LNCAP (cell line): ENCODE data around the gene POGLUT2.

Experiments
- CTCF ChIP-seq: fragments of 450-650 bp; IDR thresholded peaks from 2 replicates; pipeline ENCODE4 v1.5.1; 2017; ENCODE audit warnings: mild to moderate bottlenecking

The POGLUT2 gene

DNA sequence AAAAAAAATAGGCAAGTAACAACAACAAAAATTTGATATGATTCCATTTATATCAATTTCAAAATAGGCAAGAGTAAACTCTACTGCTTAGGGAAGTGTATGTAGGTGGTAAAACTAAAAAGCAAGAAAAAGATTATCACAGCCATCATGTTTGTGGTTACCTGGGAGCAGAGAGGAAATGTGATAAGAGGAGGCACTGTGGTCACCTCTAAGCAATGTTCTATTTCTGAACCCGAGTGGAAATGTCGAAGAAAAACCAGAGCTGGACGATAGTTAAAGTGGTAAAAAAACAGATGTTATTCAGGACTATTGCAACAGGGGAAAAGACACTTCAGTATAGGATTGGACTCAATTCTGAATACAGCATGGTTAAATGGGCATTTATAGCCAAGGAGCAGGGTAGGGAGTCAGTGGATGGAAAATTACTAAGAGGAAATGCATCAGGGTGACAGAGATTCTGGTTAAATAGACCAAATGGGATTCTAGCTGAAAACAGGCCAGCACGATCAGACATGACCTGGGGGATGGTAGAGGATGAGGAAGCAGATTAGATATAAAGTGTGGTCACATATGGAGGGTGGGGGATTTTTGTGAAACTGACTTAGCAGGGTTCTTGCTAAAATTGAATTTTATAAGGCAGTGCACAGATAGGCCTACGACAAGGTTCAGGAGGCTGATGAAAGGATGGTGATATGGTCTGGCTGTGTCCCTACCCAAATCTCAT, 19.2 kb downstream of the POGLUT2 start:
- no peak for TF ChIP-seq CTCF

DNA sequence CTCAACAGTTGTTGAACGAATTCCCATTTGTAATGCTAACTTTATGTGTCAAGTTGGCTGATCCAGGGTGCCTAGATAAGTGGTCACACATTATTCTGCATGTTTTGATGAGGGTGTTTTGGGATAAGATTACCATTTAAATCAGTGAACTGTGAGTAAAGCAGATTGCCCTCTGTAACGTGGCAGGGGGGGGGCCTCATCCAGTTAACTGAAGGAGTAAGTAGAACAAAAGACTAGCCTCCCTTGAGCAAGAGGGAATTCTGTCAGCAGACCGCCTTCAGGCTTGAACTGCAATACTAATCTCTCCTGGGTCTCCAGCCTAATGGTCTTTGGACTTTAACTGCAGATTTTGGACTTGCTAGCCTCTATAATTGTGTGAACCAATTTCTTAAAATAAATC, 21.0 kb downstream of the POGLUT2 start:
- no peak for TF ChIP-seq CTCF

DNA sequence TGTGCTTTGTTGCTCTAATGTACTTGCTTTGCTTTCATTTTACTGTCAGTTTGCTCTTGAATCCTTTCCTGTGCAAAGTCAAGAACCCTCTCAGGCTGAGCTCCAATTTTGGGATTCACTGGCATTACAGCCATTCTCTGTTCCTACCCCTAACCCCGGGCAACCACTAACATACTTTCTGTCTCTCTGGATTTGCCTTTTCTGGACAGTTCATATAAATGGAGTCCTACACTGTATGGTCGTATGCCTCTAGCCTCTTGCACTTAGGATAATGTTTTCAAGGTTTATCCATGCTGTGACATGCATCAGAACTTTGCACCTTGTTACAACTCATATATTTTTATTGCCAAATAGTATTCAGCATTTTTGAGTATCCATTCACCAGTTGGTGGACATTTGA, 22.5 kb downstream of the POGLUT2 start:
- no peak for TF ChIP-seq CTCF

DNA sequence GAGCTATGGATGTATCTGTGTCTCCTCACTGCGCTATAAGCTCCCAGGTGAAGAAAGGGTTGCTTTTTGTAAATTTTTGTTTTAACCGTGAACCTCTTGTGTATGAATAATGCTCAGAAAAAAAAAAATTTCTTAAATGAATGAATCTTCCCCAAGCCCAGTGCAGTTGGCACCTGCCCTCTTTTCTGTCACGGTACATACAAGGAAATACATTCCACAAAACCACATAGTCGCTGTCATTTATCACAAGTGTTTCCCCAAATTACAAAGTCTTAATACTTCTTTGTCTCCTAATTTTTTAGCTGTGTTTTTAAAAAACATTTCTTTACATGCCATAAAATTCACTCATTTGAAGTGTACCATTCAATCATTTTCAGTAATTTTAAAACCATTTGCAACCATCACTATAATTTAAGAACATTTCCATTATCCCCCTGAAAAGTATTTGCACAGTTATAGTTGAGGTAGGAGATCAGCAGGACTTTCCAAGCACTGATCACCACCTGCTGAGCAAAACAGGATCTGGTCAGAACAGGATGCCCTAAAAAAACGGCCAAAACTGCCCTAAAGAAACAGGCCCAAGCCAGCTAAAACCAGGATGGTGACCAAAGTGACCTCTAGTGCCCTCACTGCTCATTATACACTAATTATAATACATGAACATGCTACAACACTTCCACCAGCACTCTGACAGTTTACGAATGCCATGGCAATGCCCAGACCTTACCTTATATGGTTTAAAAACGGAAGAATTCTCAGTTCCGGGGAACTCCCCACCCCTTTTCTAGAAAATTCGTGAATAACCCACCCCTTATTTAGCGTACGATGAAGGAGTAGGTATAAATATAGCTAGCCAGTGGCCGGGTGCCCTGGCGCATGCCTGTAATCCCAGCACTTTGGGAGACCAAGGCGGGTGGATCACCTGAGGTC, 23.9 kb downstream of the POGLUT2 start:
- no peak for TF ChIP-seq CTCF

GRCh38 chr13:102774214-102774568, 24.6 kb downstream of the POGLUT2 start:
- no peak for TF ChIP-seq CTCF

DNA sequence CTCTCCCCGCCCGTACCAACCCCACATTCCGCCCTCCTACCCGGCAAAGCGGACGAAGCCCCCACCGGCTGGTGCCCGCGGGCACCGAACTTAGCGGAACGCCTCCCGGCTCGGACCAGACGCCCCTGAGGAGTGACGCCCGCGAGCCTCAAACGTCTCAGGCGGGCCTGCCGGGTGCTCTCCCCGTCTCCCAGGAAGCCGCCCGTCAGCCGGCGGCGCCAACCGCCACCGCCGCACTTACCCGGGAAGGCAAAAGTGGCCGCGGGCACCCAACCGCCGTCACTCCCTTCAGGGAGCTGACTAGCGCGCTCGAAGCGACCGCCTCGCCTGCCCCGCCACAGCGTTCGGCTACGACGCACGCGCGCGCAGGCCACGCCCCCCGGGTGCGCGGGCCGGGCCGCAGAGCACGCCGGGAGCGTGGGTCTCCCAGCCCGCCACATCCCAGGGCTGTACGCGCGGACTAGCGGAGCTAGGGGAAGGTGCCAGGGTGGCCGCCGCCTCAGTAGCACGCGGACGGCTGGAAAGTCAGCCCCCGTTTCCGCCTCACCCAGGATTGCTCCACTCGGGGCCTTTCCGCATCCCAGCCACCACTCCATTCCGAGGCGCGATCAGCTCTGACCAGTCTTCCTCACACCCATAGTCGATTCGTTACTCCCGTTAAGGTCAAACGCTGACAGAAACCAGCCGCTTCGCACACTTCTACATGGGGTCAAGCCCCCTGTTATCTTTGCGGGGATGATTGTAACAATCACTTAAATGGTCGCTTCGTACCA, 25.1 kb downstream of the POGLUT2 start, which contains the start of gene TEX30:
TSS of gene TEX30 (minus strand) at position 346 of the 773 bp plus-strand sequence. CDS start 3,760 bp downstream, outside the sequence.
- TF ChIP-seq CTCF = no peak

GRCh38 chr13:102772042-102772425, 26.7 kb downstream of the POGLUT2 start:
- TF ChIP-seq CTCF = no peak
